Activated T-helper 9 cell treated with anti-CD3 and anti-CD28 coated beads, Interleukin-2, amount 50 U/mL, for 16 hours (primary cell): ENCODE measurements around the gene INPP5K.
"Not testable (repeated sequence)": the region's sequence is repeated elsewhere in the genome, so short reads cannot be mapped to it uniquely, and the experiment has no call there.

ENCODE experiments used
- DNase-seq: peaks from one replicate; pipeline ENCODE4 v3.0.0-alpha.2; 2020; ENCODE audit warnings: low read depth

The INPP5K gene

DNA sequence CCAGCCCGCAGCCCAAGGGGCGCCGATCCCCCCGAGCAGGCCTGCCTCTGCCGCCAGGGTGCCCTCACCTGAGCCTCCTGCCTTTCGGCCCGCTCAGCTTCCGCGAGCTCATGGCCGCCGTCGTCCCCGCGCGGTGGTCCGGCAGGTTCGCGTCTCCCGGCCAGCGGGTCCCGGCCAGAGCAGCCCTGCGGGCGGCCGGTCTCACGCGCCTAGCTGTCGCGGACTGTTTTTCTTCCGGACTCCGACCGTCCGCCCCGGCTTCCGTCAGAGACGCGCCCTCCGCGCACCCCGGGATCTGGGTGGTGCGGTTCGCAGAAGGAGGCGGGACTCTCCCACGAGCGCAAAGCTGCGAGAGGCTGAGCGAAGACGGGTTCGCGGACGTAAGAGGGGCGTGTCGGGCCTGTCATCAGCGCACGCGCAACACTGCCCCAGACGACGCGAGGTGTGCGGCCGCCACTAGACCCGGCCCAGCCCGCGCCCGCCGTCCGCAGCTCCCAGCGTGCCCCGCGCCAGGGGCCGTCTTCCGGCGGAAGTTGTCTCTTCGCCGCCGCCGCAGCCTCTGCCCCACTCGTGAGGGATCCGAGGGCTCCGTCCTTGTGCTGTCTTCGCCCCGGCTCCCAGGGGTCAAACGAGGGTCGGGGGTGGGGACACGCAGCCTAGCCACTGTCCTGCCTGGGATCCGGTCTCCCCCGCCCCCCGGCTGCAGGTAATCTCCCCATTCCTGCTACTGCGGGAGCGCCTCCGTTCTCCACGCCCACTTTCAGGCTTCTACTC is at the start of gene INPP5K:
Gene INPP5K (minus strand): TSS at position 225 of the 774 bp plus-strand sequence. CDS start 113 bp downstream, at position 112.
- peak; percentile 97 for DNase-seq

DNA sequence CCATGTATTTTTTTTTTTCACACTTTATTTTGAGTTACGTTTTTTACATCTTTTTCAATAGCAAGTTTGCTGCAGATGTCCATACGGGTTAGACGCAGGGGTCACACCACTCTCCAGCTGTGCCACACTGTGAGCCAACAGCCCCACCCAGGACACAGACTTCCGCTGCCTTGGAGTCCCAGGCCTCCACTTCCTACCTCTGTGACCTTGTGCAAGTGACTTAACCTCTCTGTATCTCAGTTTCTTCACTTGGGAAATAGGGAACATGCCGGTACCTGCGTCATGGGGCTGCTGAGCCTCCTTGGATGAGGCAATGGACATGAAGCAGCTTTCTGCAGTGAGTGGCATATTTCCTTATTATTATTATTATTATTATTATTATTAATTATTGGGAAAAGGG is 49.5 kb upstream of the INPP5K start:
- no peak for DNase-seq

- DNase-seq = no peak
These were observed 47.6 kb upstream of the INPP5K start for GRCh38 chr17:1563786-1564613.

- not testable (repeated sequence) for DNase-seq
These were observed 47.0 kb upstream of the INPP5K start for GRCh38 chr17:1563471-1563785.

GRCh38 chr17:1562176-1562643 is 45.8 kb upstream of the INPP5K start:
- DNase-seq = peak; percentile 14

GRCh38 chr17:1561420-1562175 is 45.2 kb upstream of the INPP5K start:
- peak; percentile 28 for DNase-seq

GRCh38 chr17:1560858-1561355 is 44.5 kb upstream of the INPP5K start:
- no peak for DNase-seq

GRCh38 chr17:1560101-1560857 is 43.9 kb upstream of the INPP5K start:
- no peak for DNase-seq

- DNase-seq = no peak
These were observed 42.9 kb upstream of the INPP5K start for GRCh38 chr17:1559047-1560043.

DNA sequence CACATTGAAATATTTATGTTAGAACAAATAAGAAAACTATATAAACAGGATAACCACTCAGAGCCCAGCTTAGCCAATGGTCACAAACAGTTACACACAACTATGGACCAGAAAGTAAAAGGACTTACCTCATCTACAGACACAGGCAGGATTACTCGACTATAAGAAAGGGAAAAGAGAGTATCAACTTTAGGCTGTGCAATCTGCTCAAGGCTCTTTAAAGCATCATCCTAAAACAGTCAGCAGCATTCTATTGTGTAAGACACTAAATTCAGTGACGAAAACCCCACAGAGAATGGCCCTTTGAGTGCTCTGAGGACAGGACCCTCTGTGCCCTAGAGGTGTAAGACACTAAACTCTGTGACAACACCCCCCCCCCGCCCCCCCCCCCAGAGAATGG is 42.0 kb upstream of the INPP5K start:
- no peak for DNase-seq

GRCh38 chr17:1557355-1558095 is 41.1 kb upstream of the INPP5K start:
- DNase-seq = no peak

DNA sequence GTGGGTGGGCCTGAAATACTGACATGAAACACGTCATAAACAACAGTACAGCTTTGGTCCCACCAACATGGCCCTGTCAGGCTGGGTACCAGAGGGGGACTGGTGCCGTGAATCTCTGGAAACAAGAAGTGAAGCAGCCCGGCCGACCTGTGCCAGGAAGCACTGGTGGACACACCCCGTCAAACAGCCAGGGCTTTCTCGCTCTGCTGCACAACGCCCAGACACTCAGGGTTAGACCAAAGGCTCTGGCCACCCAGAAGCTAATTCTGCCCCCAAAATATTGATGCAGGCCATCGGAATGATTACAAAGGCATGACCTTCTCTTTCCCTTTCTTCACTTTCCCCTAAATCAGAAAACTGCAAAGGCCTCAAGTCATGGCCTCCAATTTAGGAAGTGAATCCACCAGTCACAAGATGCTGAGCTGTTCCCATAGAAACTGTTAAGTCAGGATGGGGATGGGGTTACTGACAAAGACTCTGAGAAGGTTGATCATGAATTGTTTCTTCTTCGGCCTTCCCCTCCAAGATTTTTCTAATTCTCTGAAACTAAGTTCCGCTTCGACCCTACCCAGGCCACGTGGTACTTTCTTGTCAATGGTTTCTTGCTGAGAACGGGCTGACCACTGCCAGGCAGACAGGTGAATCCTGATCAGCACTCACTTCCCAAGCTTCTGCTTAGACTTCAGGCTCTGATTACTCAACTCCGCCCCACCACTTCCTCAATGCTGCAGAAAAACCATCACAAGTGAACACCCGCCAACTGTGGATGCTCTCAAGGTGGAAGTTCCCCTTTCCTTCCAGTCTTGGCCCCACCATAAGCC is 39.4 kb upstream of the INPP5K start:
- no peak for DNase-seq

GRCh38 chr17:1554751-1555540 is 38.5 kb upstream of the INPP5K start:
- DNase-seq = no peak

DNA sequence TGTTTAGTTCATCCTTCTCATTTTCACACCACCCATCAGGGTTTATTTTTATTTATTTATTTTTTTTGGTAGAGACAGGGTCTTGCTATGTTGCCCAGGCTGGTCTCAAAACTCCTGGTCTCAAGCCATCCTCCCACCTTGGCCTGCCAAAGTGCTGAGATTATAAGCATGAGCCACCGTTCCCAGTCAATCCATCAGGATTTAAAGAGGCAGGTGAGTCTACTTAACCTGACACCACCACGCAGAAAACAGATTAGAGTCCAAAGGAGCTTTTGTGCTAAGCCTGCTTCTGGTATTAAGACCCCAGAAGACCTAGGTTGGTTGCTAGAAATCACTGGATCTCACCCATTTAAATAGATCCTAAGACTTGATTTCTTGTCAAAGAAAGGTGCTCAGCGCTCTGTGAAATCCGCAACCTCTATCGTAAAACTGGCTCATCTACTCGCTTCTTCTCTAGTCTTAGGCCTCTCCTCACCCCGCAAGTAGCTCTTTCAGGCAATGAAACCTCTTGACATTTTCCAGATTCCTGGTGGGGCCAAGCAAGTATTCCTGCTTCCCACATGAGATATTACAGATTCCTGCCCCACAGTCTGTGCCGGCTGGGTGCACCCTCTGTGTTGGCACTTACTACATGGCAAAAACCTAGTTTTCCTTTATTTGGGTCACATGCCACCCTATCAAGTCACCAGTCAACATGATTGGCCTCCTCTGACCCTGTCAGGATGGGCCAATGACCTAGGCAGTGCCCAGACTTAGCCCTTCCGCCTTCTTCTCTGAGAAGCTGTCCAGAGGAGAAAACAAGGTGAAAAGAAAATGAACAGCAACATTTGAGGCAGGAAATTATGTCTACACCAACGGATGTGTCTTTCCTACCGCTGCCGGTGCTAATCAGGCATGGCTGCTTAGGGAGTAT is 37.2 kb upstream of the INPP5K start:
- no peak for DNase-seq

GRCh38 chr17:1552932-1553331 is 36.5 kb upstream of the INPP5K start:
- DNase-seq = no peak

- no peak for DNase-seq
These were observed 35.3 kb upstream of the INPP5K start for GRCh38 chr17:1551741-1552140.

DNA sequence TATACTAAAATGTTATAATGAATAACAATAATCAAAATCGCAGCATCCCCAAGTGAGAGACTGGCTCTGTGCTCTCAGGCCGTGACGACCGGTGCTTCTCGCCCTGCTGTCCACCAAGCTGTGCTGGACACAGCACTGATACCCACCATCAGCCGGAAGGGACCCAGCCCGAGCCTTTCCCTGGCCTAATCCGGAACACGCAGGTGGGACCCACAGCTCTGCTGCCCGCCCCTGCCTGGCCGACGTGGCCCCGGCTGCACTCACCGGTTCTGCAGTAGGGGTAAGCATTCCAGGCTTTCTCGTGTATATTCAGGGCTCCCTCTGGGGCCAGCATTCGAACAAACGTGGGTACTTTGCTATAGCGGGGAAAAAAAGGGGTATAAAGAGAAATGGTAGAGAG is 31.6 kb upstream of the INPP5K start:
- DNase-seq = no peak
